Kidney (tissue), 14 donors: ENCODE data around the gene KLHL25. TPM values are rescaled to one million over a fixed set of nuclear protein-coding genes. Genes with fewer than 3 reads are reported as not detected.

Source experiments
- DNase-seq, 5 donors: peaks; one replicate each; pipeline ENCODE4 v3.0.0-alpha.2; 2013 to 2020
- FAIRE-seq: peaks from 2 replicates; lab custom pipeline; 2012; peaks lifted over from hg19 to GRCh38; lab: Jason Lieb, UNC
- H3K27ac ChIP-seq, 2 donors: one replicate each; pipeline ENCODE4 v1.7.0; 2013; ENCODE audit warnings: low read depth in 2 of 2, low read length in 2 of 2, inconsistent platforms in 1 of 2
- H3K27me3 ChIP-seq: one replicate; pipeline ENCODE4 v1.7.1; 2013; ENCODE audit warnings: low read length, inconsistent platforms; ENCODE audit not compliant: control insufficient read depth, insufficient read depth
- H3K36me3 ChIP-seq, 3 donors: one replicate each; pipeline versions ENCODE4 v1.7.0 to v1.7.1; 2013; ENCODE audit warnings: low read length in 3 of 3, control low read depth in 1 of 3, inconsistent platforms in 1 of 3; ENCODE audit not compliant: insufficient read depth in 3 of 3, control insufficient read depth in 2 of 3
- H3K4me1 ChIP-seq, 3 donors: one replicate each; pipeline versions ENCODE4 v1.7.0 to v1.7.1; 2013; ENCODE audit warnings: low read length in 3 of 3, inconsistent platforms in 1 of 3, low read depth in 1 of 3; ENCODE audit not compliant: control insufficient read depth in 2 of 3, insufficient read depth in 2 of 3
- H3K4me3 ChIP-seq, 3 donors: one replicate each; pipeline versions ENCODE4 v1.7.0 to v1.8.1; 2013; ENCODE audit warnings: low read length in 3 of 3, control low read depth in 1 of 3, inconsistent platforms in 1 of 3
- H3K9ac ChIP-seq, 3 donors: one replicate each; pipeline versions ENCODE4 v1.7.0 to v1.7.1; 2013; ENCODE audit warnings: low read length in 3 of 3, control low read depth in 1 of 3, inconsistent platforms in 1 of 3
- H3K9me3 ChIP-seq, 3 donors: one replicate each; pipeline versions ENCODE4 v1.7.0 to v1.7.1; 2013; ENCODE audit warnings: low read length in 3 of 3, control low read depth in 1 of 3, inconsistent platforms in 1 of 3; ENCODE audit not compliant: control insufficient read depth in 2 of 3, insufficient read depth in 1 of 3
- intact Hi-C: fragments of 100-400 bp; cut with DNase I; formaldehyde crosslinking; loops from one replicate; pipeline ENCODE4 v1.11.1; 2022
- polyA plus RNA-seq: library from polyadenylated mRNA; stranded (reverse); fragments of 350-450 nt; fragmentation: Illumina TruSeq; extraction: RNeasy Lipid Tissue Mini Kit (QIAGEN cat#74804); gene quantifications from one replicate; pipeline ENCODE4 v1.2.3, GENCODE V29; 2014; ENCODE audit warnings: low read depth, low replicate concordance; ENCODE audit not compliant: insufficient read depth
- total RNA-seq: library from RNA; stranded (reverse); fragmentation: NEBNext Ultra II Directional; extraction: Animal tissue kit (Norgen Biotek cat#: 25700); gene quantifications from one replicate; pipeline ENCODE4 v1.2.1, GENCODE V29; 2021
- TF ChIP-seq, protein P1 (sequence below): IDR thresholded peaks from 3 replicates; pipeline ENCODE4 v1.5.1; 2012; ENCODE audit warnings: mild to moderate bottlenecking, moderate library complexity, borderline replicate concordance; ENCODE audit not compliant: insufficient read depth; ENCODE audit errors: extremely low read depth
- donor health status: control.
- donor health status: control.
- donor health status: control.
- donor health status: control.
- donor health status: control.
- donor health status: DM: yes; HTN: yes; CAD: no.
- donor health status: Normal renal cell carcinoma (clear cell type).

KLHL25 gene
- total and polyA plus RNA-seq, 2 donors from 2014 or later = 5.3 to 8.4 TPM

DNA sequence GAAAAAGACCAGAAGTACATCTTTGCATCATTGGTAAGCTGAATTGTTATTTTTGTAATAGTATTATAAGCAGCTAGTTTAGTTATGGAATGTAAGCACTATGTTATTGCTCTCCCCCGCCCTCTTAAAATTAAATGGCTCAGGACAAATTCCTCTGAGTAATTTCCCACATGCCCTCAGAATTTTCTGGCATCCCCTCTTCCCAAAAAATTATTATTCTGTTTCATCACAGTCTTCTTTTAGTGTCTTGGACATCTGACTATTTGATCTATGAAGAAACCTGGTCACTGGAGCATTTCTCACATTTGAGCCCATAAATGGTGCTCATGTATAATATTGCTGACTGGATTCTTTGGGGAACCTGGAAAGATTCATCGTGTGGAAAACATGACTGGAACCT, 68.3 kb downstream of the KLHL25 start:
- Histone ChIP-seq H3K4me3 (no peak overlapping the region), H3K4me1 (no peaks in the 10 kb centered on the region), H3K27ac (no peak overlapping the region), H3K9me3 (no peaks in the 10 kb centered on the region), H3K9ac (no peak overlapping the region), H3K27me3 (no peaks in the 10 kb centered on the region), H3K36me3 (peaks cover 9 to 60% (median 54%) of the 10 kb centered on the region in 3 donors)
- TF ChIP-seq, protein P1, sequence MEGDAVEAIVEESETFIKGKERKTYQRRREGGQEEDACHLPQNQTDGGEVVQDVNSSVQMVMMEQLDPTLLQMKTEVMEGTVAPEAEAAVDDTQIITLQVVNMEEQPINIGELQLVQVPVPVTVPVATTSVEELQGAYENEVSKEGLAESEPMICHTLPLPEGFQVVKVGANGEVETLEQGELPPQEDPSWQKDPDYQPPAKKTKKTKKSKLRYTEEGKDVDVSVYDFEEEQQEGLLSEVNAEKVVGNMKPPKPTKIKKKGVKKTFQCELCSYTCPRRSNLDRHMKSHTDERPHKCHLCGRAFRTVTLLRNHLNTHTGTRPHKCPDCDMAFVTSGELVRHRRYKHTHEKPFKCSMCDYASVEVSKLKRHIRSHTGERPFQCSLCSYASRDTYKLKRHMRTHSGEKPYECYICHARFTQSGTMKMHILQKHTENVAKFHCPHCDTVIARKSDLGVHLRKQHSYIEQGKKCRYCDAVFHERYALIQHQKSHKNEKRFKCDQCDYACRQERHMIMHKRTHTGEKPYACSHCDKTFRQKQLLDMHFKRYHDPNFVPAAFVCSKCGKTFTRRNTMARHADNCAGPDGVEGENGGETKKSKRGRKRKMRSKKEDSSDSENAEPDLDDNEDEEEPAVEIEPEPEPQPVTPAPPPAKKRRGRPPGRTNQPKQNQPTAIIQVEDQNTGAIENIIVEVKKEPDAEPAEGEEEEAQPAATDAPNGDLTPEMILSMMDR = no peak
- intact Hi-C loops = no loop called here
- FAIRE-seq (no peak), DNase-seq (no peak)

DNA sequence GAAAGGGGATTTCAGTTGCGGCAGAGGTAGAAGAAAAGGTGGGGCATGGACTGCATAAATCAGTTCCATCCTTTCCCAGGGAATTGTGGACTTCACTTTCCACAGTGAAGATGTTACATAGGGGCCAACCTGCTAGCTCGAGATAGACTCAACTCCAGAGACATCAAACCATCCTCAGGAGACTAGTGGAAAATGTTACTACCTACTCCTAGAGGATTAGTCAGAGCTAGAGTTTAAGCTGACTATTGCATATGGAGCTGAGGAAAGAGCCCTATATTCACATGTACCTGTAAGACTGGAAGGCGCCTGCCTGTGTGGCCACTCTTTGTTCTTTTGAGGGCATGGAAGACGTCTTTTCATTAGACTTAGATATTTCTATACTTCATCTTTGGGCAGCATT, 69.2 kb downstream of the KLHL25 start:
- intact Hi-C loops = no loop called here
- H3K4me3 ChIP-seq = no peak overlapping the region
- DNase-seq = no peak
- H3K27ac ChIP-seq = peak overlapping the region in 1 of 2 donors; percentile 14
- no peaks in the 10 kb centered on the region for H3K27me3 ChIP-seq
- FAIRE-seq = no peak
- no peaks in the 10 kb centered on the region for H3K9me3 ChIP-seq
- TF ChIP-seq, protein P1 = no peak
- H3K4me1 ChIP-seq = no peaks in the 10 kb centered on the region
- H3K36me3 ChIP-seq = peaks cover 13 to 66% (median 60%) of the 10 kb centered on the region in 3 donors
- H3K9ac ChIP-seq = no peak overlapping the region

DNA sequence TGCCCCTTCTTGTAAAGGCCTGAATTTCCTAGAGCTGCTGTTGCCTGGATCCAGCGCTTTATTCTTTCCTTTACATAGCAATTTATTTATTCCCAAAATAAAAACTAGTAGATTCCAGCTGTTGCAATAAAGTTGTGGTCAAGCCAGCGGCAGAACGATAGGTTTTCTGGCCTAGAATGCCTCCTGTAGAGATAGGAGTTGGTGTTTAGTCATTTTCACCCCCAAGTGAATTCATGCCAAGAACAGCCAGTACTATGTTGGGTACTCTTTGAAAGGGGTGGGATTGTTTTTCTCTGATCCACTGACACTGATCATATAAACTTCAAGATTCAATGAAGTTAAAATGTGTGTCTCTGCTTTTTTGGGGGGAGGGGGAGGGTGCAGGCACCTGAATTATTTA, 69.7 kb downstream of the KLHL25 start:
- Histone ChIP-seq H3K9ac (no peak overlapping the region), H3K27me3 (no peaks in the 10 kb centered on the region), H3K27ac (no peak overlapping the region), H3K36me3 (peaks cover 13 to 66% (median 60%) of the 10 kb centered on the region in 3 donors), H3K4me1 (no peaks in the 10 kb centered on the region), H3K9me3 (no peaks in the 10 kb centered on the region), H3K4me3 (no peak overlapping the region)
- FAIRE-seq (no peak), DNase-seq (no peak)
- intact Hi-C loops = no loop called here
- TF ChIP-seq, protein P1 = no peak
